K562 (cell line): ENCODE data around the gene CDC20. TPM values are rescaled to one million over a fixed set of nuclear protein-coding genes. Genes with fewer than 3 reads are reported as not detected.

Source experiments
- ATAC-seq: fragments of 200-7000 bp; cut with Tn5 transposase; 3 replicates; pipeline ENCODE4 v1.9.1; 2020; ENCODE audit warnings: moderate library complexity
- BruUV-seq: library from RNA; stranded (reverse); fragments of 400-500 nt; replicated peaks from 2 replicates; lab custom pipeline; 2021; lab: Mats Ljungman, UMichigan
- CTCF ChIA-PET: fragments of 300-600 bp; formaldehyde crosslinking; extraction: SDS; loops from one replicate; lab custom pipeline; 2021; ENCODE audit warnings: low intra/inter-chr PET ratio; lab: Yijun Ruan, JAX
- POLR2A ChIA-PET: fragments of 300-600, 350-650 bp; sonication (Branson Sonifier 250); formaldehyde crosslinking; extraction: SDS; loops from one replicate; lab custom pipeline; 2021; ENCODE audit warnings: antibody characterized with exemption, inconsistent platforms; lab: Yijun Ruan, JAX
- DNase-seq, 4 experiments: peaks; one replicate each; pipeline versions ENCODE4 v3.0.0 to v3.0.0-alpha.2; 2011 to 2018; ENCODE audit warnings: low spot score in 3 of 4, mixed read lengths in 3 of 4; ENCODE audit errors: extremely low read depth in 1 of 4
- FAIRE-seq: peaks from 2 replicates; lab custom pipeline; 2011; peaks lifted over from hg19 to GRCh38; lab: Jason Lieb, UNC
- H2AFZ ChIP-seq: 2 replicates; pipeline ENCODE4 v1.6.0; 2011; ENCODE audit warnings: low read depth, low read length, control low read depth, inconsistent platforms
- H3K27ac ChIP-seq: fragments of 200-600 bp; 3 replicates; pipeline ENCODE4 v1.8.0; 2011; ENCODE audit warnings: low read depth, mild to moderate bottlenecking, control low read depth, inconsistent platforms, low read length, moderate library complexity, mixed read lengths; ENCODE audit errors: extremely low read depth
- H3K27me3 ChIP-seq, 2 experiments: fragments of 300-600 bp in 1 of 2; 2 replicates in 1 of 2; 3 replicates in 1 of 2; pipeline versions ENCODE4 v1.6.0 to v1.8.0; 2011; ENCODE audit warnings: inconsistent platforms in 2 of 2, low read length in 2 of 2, mild to moderate bottlenecking in 1 of 2, mixed read lengths in 1 of 2, moderate library complexity in 1 of 2; ENCODE audit not compliant: control insufficient read depth in 2 of 2, insufficient read depth in 2 of 2
- H3K36me3 ChIP-seq: fragments of 300-600 bp; 3 replicates; pipeline ENCODE4 v1.8.0; 2011; ENCODE audit warnings: mild to moderate bottlenecking, low read length, inconsistent platforms; ENCODE audit not compliant: control insufficient read depth, insufficient read depth
- H3K4me1 ChIP-seq, 2 experiments: fragments of 200-600 bp in 1 of 2; replicated peaks in 1 of 2; 2 replicates in 1 of 2; 3 replicates in 1 of 2; pipeline versions ENCODE4 v1.5.1 to v1.8.0; 2011; ENCODE audit warnings: inconsistent platforms in 2 of 2, low read length in 2 of 2, mild to moderate bottlenecking in 1 of 2, mixed read lengths in 1 of 2, moderate library complexity in 1 of 2; ENCODE audit not compliant: control insufficient read depth in 2 of 2, insufficient read depth in 2 of 2
- H3K4me2 ChIP-seq: 2 replicates; pipeline ENCODE4 v1.6.1; 2011; ENCODE audit warnings: low read length, control low read depth, inconsistent platforms, mixed read lengths; ENCODE audit not compliant: insufficient read depth
- H3K4me3 ChIP-seq: fragments of 200-600 bp; sonication (generic), shearing (Covaris generic); 2 replicates; pipeline ENCODE4 v1.5.1; 2016; ENCODE audit warnings: control low read depth, inconsistent platforms
- H3K79me2 ChIP-seq: fragments of 200-600 bp; 3 replicates; pipeline ENCODE4 v1.8.0; 2011; ENCODE audit warnings: low read length, inconsistent platforms; ENCODE audit not compliant: control insufficient read depth, insufficient read depth
- H3K9ac ChIP-seq, 2 experiments: 2 replicates each; pipeline versions ENCODE4 v1.6.0 to v1.6.1; 2011; ENCODE audit warnings: low read depth in 2 of 2, low read length in 2 of 2, control low read depth in 1 of 2, inconsistent platforms in 1 of 2, mild to moderate bottlenecking in 1 of 2, mixed read lengths in 1 of 2; ENCODE audit not compliant: insufficient read depth in 1 of 2
- H3K9me1 ChIP-seq: one replicate; pipeline ENCODE4 v1.6.0; 2011; ENCODE audit warnings: inconsistent platforms, mild to moderate bottlenecking, low read length, moderate library complexity; ENCODE audit not compliant: control insufficient read depth, insufficient read depth
- H3K9me3 ChIP-seq: replicated peaks from 2 replicates; pipeline ENCODE4 v1.5.1; 2011; ENCODE audit warnings: low read depth, low read length, inconsistent platforms; ENCODE audit not compliant: control insufficient read depth, insufficient read depth
- H4K20me1 ChIP-seq: replicated peaks from 2 replicates; pipeline ENCODE4 v1.6.1; 2011; ENCODE audit warnings: low read length, inconsistent platforms, mixed read lengths; ENCODE audit not compliant: control insufficient read depth, insufficient read depth
- CEBPB ChIP-seq: fragments of 450-650 bp; IDR thresholded peaks from 2 replicates; pipeline ENCODE4 v1.6.1; 2016; ENCODE audit warnings: missing genetic modification characterization, missing compliant biosample characterization
- HNRNPH1 ChIP-seq: fragments of 200-400 bp; formaldehyde crosslinking; optimal IDR thresholded peaks from 2 replicates; pipeline ENCODE3; 2017; ENCODE audit warnings: low read depth, mild to moderate bottlenecking, low read length, moderate library complexity
- MECOM ChIP-seq: fragments of 250-450 bp; sonication (Bioruptor Pico); IDR thresholded peaks from 2 replicates; pipeline ENCODE4 v1.8.0; 2022; ENCODE audit warnings: inconsistent platforms
- NEUROD1 ChIP-seq: fragments of 150-350 bp; IDR thresholded peaks from 2 replicates; pipeline ENCODE4 v1.6.1; 2014; ENCODE audit warnings: borderline replicate concordance, low read length, low read depth; ENCODE audit not compliant: partially characterized antibody
- NRF1 ChIP-seq, 2 experiments: fragments of 450-650 bp; IDR thresholded peaks in 1 of 2; conservative IDR thresholded peaks in 1 of 2; 2 replicates each; pipeline ENCODE4 v1.6.1; 2014; ENCODE audit warnings: mild to moderate bottlenecking in 2 of 2
- POLR2B ChIP-seq: fragments of 450-650 bp; IDR thresholded peaks from 2 replicates; pipeline ENCODE4 v1.6.1; 2018; ENCODE audit warnings: low read depth; ENCODE audit not compliant: partially characterized antibody
- RBM25 ChIP-seq: fragments of 200-400 bp; formaldehyde crosslinking; IDR thresholded peaks from 2 replicates; pipeline ENCODE4 v1.6.1; 2018; ENCODE audit warnings: low read length, low read depth, moderate library complexity; ENCODE audit not compliant: severe bottlenecking
- RERE ChIP-seq: sonication (generic); formaldehyde crosslinking; IDR thresholded peaks from 2 replicates; pipeline ENCODE4 v1.8.0; 2023; ENCODE audit warnings: missing genetic modification reagents, mild to moderate bottlenecking, borderline replicate concordance
- ZBTB1 ChIP-seq: sonication (generic); formaldehyde crosslinking; IDR thresholded peaks from 2 replicates; pipeline ENCODE4 v1.8.1; 2023; ENCODE audit warnings: missing genetic modification reagents, low read depth, mild to moderate bottlenecking, borderline replicate concordance
- ZZZ3 ChIP-seq: fragments of 450-650 bp; IDR thresholded peaks from 2 replicates; pipeline ENCODE4 v1.6.1; 2016; ENCODE audit warnings: antibody characterized with exemption, mild to moderate bottlenecking, moderate library complexity
- WGBS: fragments of 100-300 bp; shearing (Covaris generic); methylation state at CpG from one replicate; pipeline ENCODE4 v1.1.6; 2016; ENCODE audit warnings: low coverage, mixed read lengths; ENCODE audit not compliant: insufficient coverage; ENCODE audit errors: missing lambda C conversion rate; 5-methylcytosine and 5-hydroxymethylcytosine counted together
- in situ Hi-C: fragments of 300-500 bp; cut with MboI; formaldehyde crosslinking; loops from 4 replicates; pipeline ENCODE4 v1.15.0; 2018; ENCODE audit warnings: inconsistent platforms, mixed read lengths
- intact Hi-C: fragments of 100-400 bp; cut with micrococcal nuclease; formaldehyde crosslinking; loops from 2 replicates; pipeline ENCODE4 v1.14.2; 2022
- polyA plus RNA-seq, 8 experiments: library from polyadenylated mRNA; depleted of rRNA in 4 of 8; stranded (reverse) in 5 of 8; unstranded in 3 of 8; fragments of >200 nt; fragmentation: Nextera tagmentation in 2 of 8; fragmentation: Illumina TruSeq in 1 of 8; extraction: Ambion mirVana in 2 of 8; extraction: Trizol in 1 of 8; gene quantifications; 2 replicates each; pipeline versions ENCODE4 v1.2.1 to v1.2.3, GENCODE V29; 2011 to 2014; ENCODE audit warnings: inconsistent platforms in 1 of 8, missing spikeins in 1 of 8
- total RNA-seq, 7 experiments: library from RNA; depleted of rRNA in 6 of 7; stranded (reverse); fragments of >200 nt in 6 of 7; fragmentation: Illumina TruSeq in 2 of 7; extraction: Trizol in 2 of 7; gene quantifications; 2 replicates each; pipeline versions ENCODE4 v1.2.1 to v1.2.3, GENCODE V29; 2011 to 2021; ENCODE audit warnings: low replicate concordance in 1 of 7

CDC20 gene
- total and polyA plus RNA-seq, 9 of the 15 experiments (the other 6 are each of a cell fraction or from before 2014, with no cell fraction given), result 45.2 to 224 (median 121) TPM

- TF ChIP-seq NEUROD1, result no peak
- TF ChIP-seq POLR2B, result no peak
These were observed 20.8 kb upstream of the CDC20 start (continued) for GRCh38 chr1:43338001-43338400.

DNA sequence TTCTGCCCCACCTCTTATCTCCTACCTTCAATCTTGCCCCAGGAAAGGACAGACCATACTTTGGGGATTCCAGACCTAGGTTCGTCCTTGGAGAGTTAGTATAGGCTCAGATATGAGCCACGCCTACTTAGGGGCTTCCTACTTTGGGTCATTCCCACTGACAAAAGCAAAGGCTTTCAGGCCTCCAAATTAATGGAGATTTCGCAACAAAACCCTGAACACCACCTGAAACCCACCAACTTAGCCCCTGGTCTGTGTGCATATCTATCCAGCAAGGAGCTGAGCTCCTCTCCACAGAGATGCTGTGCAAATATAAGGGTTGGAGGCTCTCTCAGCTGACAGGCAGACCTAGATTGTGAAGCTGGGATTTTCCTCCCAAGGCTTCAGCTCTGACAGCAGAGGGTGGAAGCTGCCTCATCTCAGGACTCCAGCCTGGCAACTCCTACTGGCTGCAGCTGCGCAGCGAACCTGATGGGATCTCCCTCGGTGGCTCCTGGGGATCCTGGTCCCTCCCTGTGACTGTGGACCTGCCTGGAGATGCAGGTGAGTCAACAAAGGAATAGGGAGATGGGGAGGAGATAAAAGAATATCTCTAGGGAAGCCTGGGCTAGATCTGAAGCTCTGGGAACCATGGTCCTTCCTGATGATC lies 19.1 kb upstream of the CDC20 start:
- FAIRE-seq, result no peak
- ChIA-PET CTCF (no interaction called here), POLR2A (interaction anchor here (0.6 to 2.2 kb wide), 4 partner anchors 9 to 1673 kb away, joined by 3 to 10 read pairs (median 6); partner anchors contain the start of gene CDC20)
- Histone ChIP-seq H3K9me1 (no peaks in the 10 kb centered on the region), H3K9ac (0 out of 4 replicates have a peak overlapping the region, but pooled peaks of 1 of the 2 experiments have one; percentile 38), H3K9me3 (no peaks in the 10 kb centered on the region), H3K4me3 (no peak overlapping the region), H2AFZ (no peak overlapping the region), H3K4me2 (no peak overlapping the region), H4K20me1 (no peaks in the 10 kb centered on the region; the same call in 1 of the 2 replicates), H3K27me3 (peaks cover 8 to 21% of the 10 kb centered on the region in 2 experiments; a peak in 4 of 5 replicates), H3K79me2 (no peaks in the 10 kb centered on the region), H3K4me1 (peaks cover 0 to 10% of the 10 kb centered on the region in 2 experiments; a peak in 3 of 5 replicates), H3K36me3 (no peaks in the 10 kb centered on the region), H3K27ac (no peak overlapping the region)
- intact Hi-C loops (no loop called here), in situ Hi-C loops (no loop called here)
- 2% methylated on average over 6 of the region's 6 CpGs for WGBS
- no peak for DNase-seq
- no peak for ATAC-seq
- no TSS peak for BruUV-seq
- TF ChIP-seq ZZZ3, result no peak
- TF ChIP-seq NRF1 (conservative IDR thresholded peaks at IDR 0.05 in 1 of 2, IDR thresholded peaks at IDR 0.05 in 1 of 2), result peak; percentile 41 to 57; a peak in 3 of 4 replicates
- no peak for TF ChIP-seq ZBTB1
- TF ChIP-seq MECOM (CRISPR knock-in tag), result no peak
- TF ChIP-seq HNRNPH1, result no peak
- TF ChIP-seq RERE, result no peak
- TF ChIP-seq RBM25, result no peak
- peak; percentile 59 for TF ChIP-seq CEBPB (tag)
